GM19324 (cell line): Measurements from ENCODE around the gene SMYD3.

Experiments used
- ATAC-seq: cut with Tn5 transposase; IDR thresholded peaks from one replicate; pipeline ENCODE4 v1.9.1; 2021; ENCODE audit warnings: mild to moderate bottlenecking, moderate library complexity; ENCODE audit not compliant: unreplicated experiment, low FRiP score

SMYD3 gene

GRCh38 chr1:245901037-245901436 lies 606.0 kb downstream of the SMYD3 start:
- ATAC-seq: no peak

DNA sequence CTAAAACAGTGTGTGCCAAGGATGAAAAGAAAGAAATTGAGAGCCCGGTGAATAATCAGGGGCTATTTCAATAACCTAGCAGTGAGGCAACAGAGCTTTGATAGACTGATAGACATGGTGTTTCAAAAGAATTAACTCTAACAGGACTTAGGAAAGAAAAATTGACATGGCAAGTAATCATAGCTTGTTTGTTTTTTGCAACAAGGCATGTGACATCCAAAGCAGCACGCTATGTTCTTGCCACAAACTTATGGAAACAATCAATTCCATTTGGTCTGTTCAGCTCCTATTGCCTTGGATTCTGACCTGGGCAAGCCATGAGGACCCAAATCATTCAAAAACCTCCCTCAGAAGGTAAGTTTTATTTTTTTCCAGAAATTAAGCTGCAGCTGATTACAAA lies 608.5 kb downstream of the SMYD3 start:
- ATAC-seq: no peak

- ATAC-seq: no peak
Measured at GRCh38 chr1:245896258-245896657, 610.8 kb downstream of the SMYD3 start.

DNA sequence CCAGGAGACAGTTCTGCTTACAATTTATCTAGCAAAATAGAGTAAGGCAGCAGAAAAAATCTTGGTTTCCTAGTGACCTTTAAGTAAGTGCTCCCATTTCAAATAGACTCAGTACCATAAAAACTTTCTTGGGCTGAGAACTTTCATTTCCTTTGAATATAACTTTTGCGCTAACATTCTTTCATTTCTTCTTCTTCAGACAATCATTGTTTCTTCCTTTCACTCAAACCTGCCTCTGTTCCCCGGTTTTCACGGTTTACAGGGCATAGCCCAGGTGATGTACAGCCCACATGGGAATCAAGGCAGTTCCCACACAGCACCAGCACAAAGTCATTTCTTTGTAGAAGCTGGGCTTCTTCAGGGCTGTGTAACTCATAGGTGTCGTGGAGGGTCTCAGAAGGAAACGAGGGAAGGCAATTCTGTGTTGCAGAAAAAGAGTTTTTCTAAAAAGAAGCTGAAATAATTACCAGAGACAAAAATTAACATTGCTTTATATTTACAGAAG lies 611.6 kb downstream of the SMYD3 start:
- no peak for ATAC-seq

- ATAC-seq: no peak
Measured at GRCh38 chr1:245894843-245895242, 612.2 kb downstream of the SMYD3 start.

DNA sequence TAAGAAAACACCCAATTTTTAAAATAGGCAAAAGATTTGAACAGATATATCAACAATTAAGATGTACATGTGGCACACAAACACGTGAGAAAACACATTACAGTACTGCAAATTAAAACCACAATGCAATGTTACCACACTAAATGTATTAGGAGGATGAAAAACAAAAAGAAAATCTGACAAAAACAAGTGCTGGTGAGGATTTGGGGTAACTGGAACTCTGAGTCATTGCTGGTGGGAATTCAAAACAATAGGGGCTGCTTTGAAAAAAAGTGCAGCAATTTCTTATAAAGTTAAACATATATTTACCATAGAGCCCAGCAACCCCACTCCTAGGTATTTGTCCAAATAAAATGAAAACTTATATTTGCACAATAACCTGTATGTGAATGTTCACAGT lies 614.1 kb downstream of the SMYD3 start:
- ATAC-seq: no peak

DNA sequence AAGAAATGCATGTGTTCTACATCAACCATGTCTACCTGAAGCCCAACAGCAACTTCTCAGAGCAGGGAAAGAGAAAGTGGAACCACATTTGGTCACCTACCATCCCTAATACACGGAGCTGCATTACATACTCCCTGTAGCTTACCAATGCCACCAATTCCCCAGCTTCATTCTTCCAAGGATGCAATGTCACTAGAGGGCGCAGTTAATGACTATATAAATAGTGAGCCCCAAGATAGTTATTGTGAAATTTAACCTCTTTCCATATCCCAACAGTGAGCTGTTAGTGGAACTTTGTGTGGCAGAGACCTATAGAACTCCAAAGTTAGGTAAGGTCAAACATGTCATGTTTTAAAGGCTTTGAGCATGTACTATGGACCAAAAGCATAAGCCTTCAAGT lies 618.3 kb downstream of the SMYD3 start:
- ATAC-seq: no peak

GRCh38 chr1:245887829-245888228 lies 619.2 kb downstream of the SMYD3 start:
- no peak for ATAC-seq

- no peak for ATAC-seq
Measured at GRCh38 chr1:245881767-245882391, 625.2 kb downstream of the SMYD3 start.

GRCh38 chr1:245880754-245881403 lies 626.2 kb downstream of the SMYD3 start:
- ATAC-seq: no peak

GRCh38 chr1:245879091-245879490 lies 628.0 kb downstream of the SMYD3 start:
- ATAC-seq: no peak

- no peak for ATAC-seq
Measured at GRCh38 chr1:245878585-245878984, 628.5 kb downstream of the SMYD3 start.

- no peak for ATAC-seq
Measured at GRCh38 chr1:245877976-245878375, 629.1 kb downstream of the SMYD3 start.

- ATAC-seq: no peak
Measured at GRCh38 chr1:245876586-245876985, 630.5 kb downstream of the SMYD3 start.

DNA sequence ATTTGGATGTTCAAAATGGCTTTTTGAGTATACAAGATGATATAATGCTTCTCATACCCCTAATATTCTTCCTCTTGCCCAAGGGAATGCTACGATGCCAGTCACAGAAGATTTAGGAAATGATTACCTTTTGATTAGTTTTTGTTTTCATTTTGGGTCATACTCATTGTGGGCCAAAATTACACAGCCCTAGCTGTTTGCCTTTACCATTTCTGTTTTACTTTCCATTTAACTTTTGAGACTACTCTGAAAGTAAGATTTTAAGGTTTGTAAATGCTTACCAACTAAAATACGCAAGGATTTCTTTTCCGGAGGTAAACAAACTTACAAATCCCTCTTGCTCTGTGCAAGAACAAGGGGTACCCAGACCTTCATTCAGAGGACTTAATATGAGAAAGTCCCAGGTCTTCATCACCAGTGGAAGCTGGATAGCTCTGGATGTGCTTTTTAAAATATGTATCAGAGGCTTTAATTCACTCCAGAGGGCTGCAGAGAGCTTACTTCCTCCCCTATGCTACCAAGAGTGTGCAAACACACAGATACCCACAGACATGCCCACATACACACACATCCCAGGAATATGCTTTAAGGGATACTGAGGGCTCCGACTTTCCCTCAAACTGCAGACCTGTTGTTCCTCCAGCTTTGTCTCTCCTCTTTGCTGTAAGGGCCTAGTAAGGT lies 631.4 kb downstream of the SMYD3 start:
- ATAC-seq: no peak

- ATAC-seq: no peak
Measured at GRCh38 chr1:245874942-245875580, 632.0 kb downstream of the SMYD3 start.

DNA sequence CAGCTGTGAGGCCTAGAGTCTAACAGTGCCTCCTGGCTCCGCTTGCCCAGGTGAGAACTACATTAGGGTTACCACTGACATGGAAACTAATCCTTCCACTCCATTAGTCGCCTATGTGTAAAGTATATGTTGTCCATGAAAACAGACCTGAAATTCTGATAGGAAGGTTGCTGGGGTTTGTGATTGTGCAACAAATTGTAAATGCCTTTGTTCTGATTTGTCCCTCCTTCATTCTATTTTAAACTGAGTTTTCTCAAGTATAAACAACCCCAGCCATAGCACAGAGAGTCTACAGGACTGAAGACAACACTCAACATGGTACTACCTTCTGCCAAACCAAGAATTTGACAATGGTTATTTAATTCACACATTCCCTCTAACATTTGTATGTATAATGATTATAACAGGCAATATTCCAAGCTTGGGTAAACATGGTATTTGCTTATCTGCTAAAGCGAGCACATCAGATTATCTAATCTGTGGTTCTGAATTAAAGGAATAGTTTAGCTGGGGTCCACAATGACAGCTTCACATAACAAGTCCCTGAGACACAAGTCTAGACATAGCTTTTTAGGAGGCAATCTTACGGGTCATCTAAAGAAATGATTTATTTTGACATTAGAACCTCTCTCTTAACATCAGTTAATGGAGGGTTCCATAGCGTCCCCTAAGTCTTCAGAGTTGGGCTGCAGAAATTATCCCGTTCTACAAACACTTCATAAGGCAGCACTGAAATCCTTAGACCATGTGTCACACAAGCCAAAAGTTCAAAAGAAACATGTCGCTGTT lies 633.0 kb downstream of the SMYD3 start:
- no peak for ATAC-seq

DNA sequence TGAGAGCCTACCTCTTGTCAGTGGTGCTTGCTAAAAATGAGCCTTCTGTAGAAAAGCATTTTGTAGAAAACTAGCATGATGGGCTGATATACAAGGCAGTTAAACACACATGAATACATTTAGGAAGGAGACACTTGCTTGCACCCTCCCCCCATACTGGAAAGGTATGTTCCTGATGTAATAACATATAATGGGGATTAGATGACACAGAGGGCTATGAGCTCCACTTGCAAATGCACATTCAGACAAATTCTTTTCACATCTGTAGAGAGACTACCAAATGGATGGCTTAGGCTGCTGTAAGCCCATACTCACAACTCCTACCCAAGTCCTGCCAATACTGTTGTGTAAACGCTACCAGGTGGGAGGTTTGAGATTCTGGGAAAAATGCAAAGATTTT lies 634.0 kb downstream of the SMYD3 start:
- no peak for ATAC-seq

DNA sequence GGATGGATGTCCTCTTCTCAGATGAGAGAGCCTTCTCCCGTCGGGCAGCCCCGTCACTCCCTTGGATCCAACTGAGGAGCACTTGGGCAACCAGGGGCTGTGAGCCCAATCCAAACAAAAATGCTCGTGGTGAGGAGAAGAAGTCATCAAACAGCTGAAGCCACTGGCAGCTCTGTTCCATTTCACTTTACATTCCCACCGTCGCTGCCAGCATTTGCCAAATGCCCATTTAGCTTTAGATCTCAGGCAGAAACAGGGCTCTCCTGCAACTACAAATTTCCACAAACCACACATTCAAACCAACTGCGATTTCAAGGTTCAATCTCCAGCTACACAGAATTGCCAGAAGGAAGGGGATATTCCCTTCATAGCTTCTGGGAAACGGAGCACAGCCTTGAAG lies 634.6 kb downstream of the SMYD3 start:
- ATAC-seq: no peak

- no peak for ATAC-seq
Measured at GRCh38 chr1:245871915-245872314, 635.2 kb downstream of the SMYD3 start.
